ENCODE data around the gene ICE2.

ICE2 gene

DNA sequence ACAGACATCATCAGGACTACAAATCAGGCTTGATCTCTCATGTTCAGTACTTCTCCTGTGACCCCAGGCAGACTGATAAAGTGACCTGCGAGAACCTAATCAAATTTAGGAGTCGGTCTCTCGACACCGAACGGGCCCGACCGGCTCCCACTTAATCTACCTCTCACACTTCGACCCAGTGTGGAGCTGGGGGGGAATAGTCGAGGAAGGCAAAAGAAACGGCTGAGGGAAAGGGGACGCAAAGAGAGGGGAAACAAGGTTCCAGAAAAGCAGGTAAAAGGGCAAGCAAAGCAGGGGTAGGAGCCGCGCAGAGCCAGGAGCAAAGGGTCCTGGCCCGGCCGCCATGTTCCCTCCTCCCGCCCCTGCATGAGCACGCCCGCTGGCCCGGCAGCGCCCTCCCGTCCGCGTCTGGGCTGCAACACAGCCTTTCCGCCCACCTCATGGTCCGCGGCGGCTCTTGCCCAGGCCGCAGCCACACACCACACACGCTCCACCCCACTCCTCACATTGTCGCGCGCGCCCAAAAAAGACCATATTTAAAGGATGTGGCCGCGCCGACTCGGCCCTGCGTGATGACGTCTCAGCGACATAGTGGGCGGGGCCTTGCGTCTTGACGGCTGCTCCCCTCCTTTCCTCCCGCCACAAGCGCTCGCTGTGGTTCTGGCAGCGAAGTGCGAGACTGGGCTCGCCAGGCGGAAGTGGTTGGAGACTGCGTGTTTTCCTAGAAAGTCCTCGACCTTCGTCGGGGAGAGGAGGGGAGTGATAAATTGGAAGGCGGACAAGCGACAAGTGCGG lies at the start of gene ICE2:
TSS of gene ICE2 (minus strand) at position 577 of the 795 bp plus-strand sequence. CDS start 1,165 bp downstream, outside the sequence.
- peak; percentile 80 to 89 for DNase-seq (ENCODE audit: low read depth in 2 of 2)

DNA sequence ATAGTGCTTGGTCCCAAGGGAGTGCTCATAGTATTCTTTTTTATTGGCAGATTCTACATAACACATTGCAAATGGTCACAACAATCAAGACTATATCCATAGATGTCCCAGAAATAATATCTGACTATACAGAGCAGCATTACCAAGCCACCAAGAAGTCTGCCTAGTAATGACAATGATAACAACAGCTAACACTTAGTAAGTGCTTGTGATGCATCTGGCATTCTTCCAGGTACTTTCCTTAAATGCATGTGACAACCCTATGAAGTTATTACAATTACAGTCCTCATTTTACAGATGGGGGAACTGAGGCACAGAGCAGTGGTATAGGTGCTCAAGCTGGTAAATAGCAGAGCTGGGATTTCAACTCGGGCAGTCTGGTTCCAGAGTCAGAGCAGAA lies 49.6 kb upstream of the ICE2 start:
- DNase-seq (ENCODE audit: low read depth in 2 of 2) = no peak

GRCh38 chr15:60527456-60527855 lies 48.5 kb upstream of the ICE2 start:
- DNase-seq (ENCODE audit: low read depth in 2 of 2) = no peak

DNA sequence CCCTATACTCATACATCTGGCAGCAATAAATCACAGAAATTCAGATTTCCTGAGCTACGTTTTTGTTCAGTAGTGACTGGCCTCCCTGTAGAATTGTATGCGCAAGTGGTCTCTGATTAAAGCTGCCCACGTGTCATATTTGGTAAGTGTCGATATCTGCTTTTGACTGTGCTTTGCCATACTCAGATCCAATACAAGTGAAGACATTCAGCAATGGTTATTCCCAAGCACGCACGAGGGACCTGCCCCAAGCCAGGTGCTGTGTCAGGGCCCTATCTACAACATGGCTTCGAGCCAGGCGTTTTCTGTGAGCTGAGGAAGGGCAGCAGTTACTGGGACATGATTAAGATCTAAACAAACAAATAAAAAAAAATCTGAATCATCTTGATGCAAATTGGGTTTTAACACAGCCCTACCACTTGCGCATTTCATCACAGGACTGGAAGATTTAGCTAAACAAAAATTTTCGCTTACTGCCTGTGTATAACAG lies 47.2 kb upstream of the ICE2 start:
- no peak for DNase-seq (ENCODE audit: low read depth in 2 of 2)

DNA sequence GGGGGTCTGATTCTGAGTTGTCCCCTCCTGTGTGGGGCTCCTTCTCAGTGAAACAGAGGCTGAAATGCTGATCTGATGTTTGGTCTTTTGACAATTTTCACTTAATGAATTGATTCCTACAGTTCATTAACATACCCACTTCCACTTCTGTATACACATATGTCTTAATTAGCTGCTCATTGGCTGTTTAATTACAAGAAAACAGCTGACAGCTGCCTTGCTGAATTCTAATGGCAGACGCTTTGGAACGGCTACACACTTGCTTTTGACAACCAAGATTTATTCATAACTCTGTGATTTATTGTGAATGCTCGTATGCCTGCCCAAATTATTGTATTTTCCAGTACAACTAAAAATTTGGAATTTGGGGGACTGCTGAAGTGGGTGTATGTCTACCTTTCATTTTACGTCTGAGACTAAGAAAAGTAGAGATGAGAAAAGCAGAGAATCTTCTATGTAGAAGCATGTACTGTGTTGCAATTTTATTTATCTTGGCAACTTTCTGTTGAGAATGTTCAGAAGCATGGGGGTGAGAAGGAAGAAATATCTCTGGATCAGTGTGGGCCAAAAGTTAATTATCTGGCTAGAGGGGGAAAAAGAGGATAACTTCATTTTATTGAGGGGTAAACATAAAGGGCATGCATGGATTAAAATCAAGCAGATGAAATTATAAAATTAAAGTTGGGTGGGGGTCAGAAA lies 46.5 kb upstream of the ICE2 start:
- no peak for DNase-seq (ENCODE audit: low read depth in 2 of 2)

DNA sequence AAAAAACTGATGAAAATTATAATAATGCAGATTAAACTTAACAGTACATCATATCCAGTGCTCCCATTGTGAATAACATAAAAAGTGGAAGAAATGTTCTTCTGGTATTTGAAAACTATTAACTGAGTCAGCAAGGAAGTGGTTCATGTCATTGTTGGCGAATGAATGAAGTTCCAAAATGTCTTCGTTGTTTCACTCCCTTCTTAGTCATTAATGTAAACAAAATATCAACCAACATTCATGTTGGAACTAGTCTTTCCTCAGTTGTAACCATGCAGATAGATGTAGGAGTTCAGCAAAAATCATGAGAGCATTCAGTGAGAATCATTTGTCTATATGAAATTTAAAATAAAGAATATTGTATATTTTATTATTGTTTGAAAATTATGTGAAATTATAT lies 44.1 kb upstream of the ICE2 start:
- no peak for DNase-seq (ENCODE audit: low read depth in 2 of 2)

DNA sequence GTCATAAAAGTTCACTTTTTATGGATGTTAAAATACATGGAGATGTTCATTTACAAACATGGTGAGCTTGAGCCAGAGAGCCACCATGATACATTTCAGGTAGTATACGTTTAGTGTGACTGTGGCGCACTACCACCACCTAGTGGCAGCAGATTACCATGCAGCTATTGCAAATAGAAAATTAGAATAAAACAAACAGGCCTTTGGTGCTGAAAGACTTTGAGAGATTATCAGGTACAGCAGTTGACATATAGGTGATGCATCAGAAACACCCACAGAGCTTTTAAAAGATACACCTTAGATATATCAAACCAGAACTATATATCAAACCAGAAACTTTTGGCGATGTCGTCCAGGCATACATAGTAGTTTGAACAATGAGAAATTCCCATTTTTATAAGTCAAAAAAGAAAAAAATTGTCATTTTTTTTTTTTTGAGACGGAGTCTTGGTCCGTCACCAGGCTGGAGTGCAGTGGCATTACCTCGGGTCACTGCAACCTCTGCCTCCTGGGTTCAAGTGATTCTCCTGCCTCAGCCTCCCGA lies 42.0 kb upstream of the ICE2 start:
- DNase-seq (ENCODE audit: low read depth in 2 of 2) = peak; percentile 61 to 67

GRCh38 chr15:60520013-60520824 lies 41.3 kb upstream of the ICE2 start:
- no peak for DNase-seq (ENCODE audit: low read depth in 2 of 2)

GRCh38 chr15:60519218-60519617 lies 40.3 kb upstream of the ICE2 start:
- DNase-seq (ENCODE audit: low read depth in 2 of 2) = no peak

DNA sequence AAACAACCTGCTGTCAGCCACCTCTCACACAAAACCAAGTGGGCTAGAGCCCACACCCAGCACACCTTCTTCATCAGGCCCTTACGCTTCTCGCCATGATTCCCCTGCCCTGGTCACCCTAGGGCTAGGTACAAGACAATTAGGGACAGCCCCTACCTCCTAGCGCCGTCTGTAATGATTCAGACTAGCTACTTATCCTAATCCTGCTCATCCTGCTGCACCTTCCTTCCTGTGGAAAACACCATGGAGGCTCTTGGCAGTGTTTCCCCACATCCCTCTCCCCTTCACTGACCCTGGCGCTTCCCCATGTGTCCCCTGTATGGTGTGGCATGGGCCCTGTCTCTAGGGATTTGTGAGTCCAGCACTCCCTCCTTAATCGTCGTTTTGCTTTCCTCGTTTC lies 39.6 kb upstream of the ICE2 start:
- DNase-seq (ENCODE audit: low read depth in 2 of 2) = no peak

GRCh38 chr15:60514261-60514881 lies 35.4 kb upstream of the ICE2 start:
- no peak for DNase-seq (ENCODE audit: low read depth in 2 of 2)

DNA sequence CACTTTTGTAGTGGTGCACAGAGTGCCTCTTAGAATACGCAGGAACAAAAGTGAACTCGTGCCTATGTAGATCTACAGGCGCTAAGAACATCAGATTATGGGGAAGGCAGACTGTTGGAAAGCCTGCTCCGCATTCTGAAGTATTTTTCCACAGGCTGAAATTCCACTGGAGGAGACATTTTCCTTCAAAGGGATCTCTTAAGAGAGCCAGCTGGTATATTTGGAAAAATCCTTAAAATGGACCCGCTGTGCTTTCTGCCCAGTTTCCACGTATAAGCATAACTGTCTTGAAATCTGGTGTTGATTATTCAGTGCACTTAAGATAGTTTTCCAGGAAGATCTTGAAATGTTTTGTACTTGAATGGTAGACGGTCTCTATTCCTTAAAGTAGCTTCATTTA lies 34.7 kb upstream of the ICE2 start:
- DNase-seq (ENCODE audit: low read depth in 2 of 2) = no peak

- no peak for DNase-seq (ENCODE audit: low read depth in 2 of 2)
These were observed 34.0 kb upstream of the ICE2 start for GRCh38 chr15:60512937-60513336.

- DNase-seq (ENCODE audit: low read depth in 2 of 2) = no peak
These were observed 32.5 kb upstream of the ICE2 start for GRCh38 chr15:60511351-60512031.

- DNase-seq (ENCODE audit: low read depth in 2 of 2) = no peak
These were observed 31.1 kb upstream of the ICE2 start for GRCh38 chr15:60510006-60510405.

GRCh38 chr15:60509470-60509869 lies 30.5 kb upstream of the ICE2 start:
- DNase-seq (ENCODE audit: low read depth in 2 of 2) = no peak

DNA sequence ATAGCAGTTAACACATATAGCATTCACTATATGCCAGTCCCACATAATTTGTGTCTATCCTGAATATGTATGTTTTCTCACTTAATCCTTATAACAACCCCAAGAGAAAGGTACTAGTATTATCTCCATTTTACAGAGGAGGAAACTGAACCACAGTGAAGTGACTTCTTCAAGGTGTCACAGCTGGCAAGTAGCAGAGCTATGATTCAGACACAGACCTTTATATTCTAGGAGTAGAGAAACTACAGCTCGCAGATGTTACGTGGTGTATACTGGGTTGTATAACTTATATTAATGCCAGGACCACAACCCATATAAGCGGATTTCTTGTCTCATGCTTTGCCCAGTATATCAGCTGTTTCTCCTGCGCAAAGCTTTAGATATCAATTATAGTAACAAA lies 29.5 kb upstream of the ICE2 start:
- DNase-seq (ENCODE audit: low read depth in 2 of 2) = no peak

- peak in 1 of 2 donors; percentile 16 for DNase-seq (ENCODE audit: low read depth in 2 of 2)
These were observed 28.9 kb upstream of the ICE2 start for GRCh38 chr15:60507596-60508424.

- no peak for DNase-seq (ENCODE audit: low read depth in 2 of 2)
These were observed 17.9 kb upstream of the ICE2 start for GRCh38 chr15:60496853-60497252.

DNA sequence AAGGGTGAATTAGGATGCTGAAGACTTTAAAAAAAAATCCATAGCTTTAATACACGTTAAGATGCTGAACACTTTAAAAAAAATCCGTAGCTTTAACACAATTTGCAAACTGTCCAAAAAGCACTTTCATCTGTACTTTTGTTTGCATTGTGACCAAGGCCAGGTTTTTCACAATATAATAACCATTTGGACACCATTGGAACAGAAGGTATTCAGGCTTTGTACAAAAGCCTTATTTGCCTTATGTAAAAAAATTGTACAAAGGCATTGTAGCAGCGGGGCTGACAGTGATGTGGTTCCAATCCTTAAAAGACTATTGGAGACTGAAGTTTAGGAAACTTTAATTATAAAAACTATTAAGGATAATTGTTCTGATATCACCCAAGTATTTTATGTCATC lies 15.2 kb upstream of the ICE2 start:
- DNase-seq (ENCODE audit: low read depth in 2 of 2) = no peak

Measured in stimulated activated CD4-positive, alpha-beta T cell treated with anti-CD3 and anti-CD28 coated beads, Interleukin-1b, Interleukin-23, amount 100 ng/mL, for 1 hour (primary cell).